Measurements from ENCODE around the gene ZNF862. TPM values are rescaled to one million over a fixed set of nuclear protein-coding genes. Genes with fewer than 3 reads are reported as not detected.

The ZNF862 gene
- total RNA-seq, 2 donors from 2014 or later = 18.4 to 40.8 TPM

DNA sequence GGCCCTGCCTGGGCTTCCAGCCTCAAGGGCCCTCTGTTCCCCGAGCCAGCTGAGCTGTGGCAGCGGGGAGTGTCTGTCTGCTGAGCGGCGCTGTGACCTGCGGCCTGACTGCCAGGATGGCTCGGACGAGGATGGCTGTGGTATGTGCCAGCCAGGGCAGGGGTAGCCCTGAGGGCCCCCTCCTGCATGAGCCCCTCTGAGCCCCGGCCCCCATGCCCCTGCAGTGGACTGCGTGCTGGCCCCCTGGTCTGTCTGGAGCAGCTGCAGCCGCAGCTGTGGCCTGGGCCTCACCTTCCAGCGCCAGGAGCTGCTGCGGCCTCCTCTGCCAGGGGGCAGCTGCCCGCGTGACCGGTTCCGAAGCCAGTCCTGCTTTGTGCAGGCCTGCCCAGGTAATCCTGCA lies 36.4 kb upstream of the ZNF862 start:
- Mint-ChIP-seq H3K4me1 (no peaks in the 10 kb centered on the region), H3K36me3 (ENCODE audit: low read depth) (no peaks in the 10 kb centered on the region), H3K9me3 (no peaks in the 10 kb centered on the region), H3K27me3 (no peaks in the 10 kb centered on the region), H3K27ac (no peak overlapping the region), H3K4me3 (no peak overlapping the region)
- ATAC-seq (replicated peaks) = no peak

DNA sequence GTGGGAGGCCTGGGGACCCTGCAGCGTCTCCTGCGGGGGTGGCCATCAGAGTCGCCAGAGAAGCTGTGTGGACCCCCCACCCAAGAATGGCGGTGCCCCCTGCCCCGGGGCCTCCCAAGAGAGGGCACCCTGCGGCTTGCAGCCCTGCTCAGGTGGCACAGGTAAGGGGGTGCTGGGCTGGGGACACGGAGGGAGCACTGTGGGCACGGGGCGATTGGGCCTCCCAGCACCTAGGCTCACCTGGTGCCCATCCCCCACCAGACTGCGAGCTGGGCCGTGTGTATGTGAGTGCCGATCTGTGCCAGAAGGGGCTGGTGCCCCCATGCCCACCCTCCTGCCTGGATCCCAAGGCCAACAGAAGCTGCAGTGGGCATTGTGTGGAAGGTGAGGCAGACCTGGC lies 35.2 kb upstream of the ZNF862 start:
- Mint-ChIP-seq H3K27ac (no peak overlapping the region), H3K27me3 (no peaks in the 10 kb centered on the region), H3K36me3 (ENCODE audit: low read depth) (no peaks in the 10 kb centered on the region), H3K9me3 (no peaks in the 10 kb centered on the region), H3K4me3 (no peak overlapping the region), H3K4me1 (no peaks in the 10 kb centered on the region)
- no peak for ATAC-seq (replicated peaks)

DNA sequence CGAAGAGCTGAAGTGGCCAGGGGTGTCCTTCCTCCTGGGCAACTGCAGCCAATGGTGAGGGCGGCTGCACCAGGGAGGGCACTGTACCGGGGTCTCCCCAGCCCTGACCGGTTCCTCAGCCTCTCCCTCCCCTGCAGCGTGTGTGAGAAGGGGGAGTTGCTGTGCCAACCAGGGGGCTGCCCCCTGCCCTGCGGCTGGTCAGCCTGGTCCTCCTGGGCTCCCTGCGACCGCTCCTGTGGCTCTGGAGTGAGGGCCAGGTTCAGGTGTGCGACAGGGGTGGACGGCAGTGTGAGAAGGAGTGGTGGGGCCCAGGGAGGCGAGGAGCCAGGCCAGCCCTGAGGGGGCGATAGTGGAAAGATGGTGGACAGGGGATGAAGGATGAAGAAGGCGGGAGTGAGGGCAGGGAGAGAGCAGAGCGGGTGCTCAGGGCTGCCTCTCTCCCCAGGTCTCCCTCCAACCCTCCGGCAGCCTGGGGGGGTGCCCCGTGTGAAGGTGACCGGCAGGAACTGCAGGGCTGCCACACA lies 34.6 kb upstream of the ZNF862 start:
- Mint-ChIP-seq H3K4me1 (no peaks in the 10 kb centered on the region), H3K36me3 (ENCODE audit: low read depth) (no peaks in the 10 kb centered on the region), H3K4me3 (no peak overlapping the region), H3K27ac (no peak overlapping the region), H3K27me3 (no peaks in the 10 kb centered on the region), H3K9me3 (no peaks in the 10 kb centered on the region)
- no peak for ATAC-seq (replicated peaks)

DNA sequence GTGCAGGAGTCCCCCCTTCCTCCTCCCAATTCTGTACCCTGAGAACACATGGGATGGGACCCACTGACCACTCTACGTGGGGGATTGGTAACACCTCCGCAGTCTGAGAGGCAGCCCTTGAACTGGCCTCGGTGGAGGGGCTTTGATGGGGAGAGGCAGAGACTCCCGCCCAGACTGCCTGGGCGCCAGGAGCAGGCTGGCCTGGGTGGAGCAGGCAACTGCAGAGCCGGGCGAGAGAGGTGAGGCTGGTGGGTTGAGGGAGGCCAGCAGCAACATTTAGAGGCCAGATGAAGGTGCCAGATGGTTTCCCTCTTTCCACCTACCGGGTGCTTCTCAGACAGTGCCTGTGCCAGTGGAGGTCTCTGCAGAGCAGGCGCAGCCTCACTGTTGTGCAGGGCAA lies 34.1 kb upstream of the ZNF862 start:
- no peak overlapping the region for H3K4me3 Mint-ChIP-seq
- H3K27ac Mint-ChIP-seq = no peak overlapping the region
- H3K9me3 Mint-ChIP-seq = no peaks in the 10 kb centered on the region
- H3K36me3 Mint-ChIP-seq (ENCODE audit: low read depth) = no peaks in the 10 kb centered on the region
- ATAC-seq (replicated peaks) = no peak
- H3K27me3 Mint-ChIP-seq = no peaks in the 10 kb centered on the region
- no peaks in the 10 kb centered on the region for H3K4me1 Mint-ChIP-seq

DNA sequence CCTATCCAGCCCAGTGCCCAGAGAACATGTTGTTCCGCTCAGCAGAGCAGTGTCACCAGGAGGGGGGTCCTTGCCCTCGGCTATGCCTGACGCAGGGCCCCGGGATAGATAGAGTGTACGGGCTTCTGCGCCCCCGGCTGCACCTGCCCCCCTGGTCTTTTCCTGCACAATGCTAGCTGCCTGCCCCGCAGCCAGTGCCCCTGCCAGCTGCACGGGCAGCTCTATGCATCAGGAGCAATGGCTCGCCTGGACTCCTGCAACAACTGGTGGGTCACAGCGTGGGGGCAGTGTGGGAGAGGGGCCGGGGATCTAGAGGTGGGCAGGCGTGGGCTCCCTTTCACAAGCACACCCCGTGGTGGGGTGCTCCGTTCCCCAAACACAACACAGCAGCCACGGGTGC lies 31.4 kb upstream of the ZNF862 start:
- Mint-ChIP-seq H3K9me3 (no peaks in the 10 kb centered on the region), H3K27ac (no peak overlapping the region), H3K36me3 (ENCODE audit: low read depth) (no peaks in the 10 kb centered on the region), H3K27me3 (no peaks in the 10 kb centered on the region), H3K4me3 (no peak overlapping the region), H3K4me1 (no peaks in the 10 kb centered on the region)
- ATAC-seq (replicated peaks) = no peak

DNA sequence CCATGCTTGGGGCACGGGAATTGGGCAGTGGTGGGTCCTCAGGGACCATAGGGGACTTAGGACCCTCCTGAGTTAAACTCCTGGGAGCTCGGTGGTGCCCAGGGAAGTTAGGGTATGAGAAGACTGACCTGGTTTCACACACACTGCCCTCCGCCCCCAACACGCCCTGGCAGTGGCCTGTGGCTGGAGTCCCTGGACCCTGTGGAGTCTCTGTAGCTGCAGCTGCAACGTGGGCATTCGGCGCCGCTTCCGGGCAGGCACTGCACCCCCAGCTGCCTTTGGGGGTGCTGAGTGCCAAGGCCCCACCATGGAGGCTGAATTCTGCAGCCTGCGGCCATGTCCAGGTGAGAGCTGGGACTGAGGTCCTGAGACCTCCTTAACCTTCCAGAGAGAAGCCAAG lies 29.9 kb upstream of the ZNF862 start:
- no peak overlapping the region for H3K27ac Mint-ChIP-seq
- no peak for ATAC-seq (replicated peaks)
- H3K4me1 Mint-ChIP-seq = no peaks in the 10 kb centered on the region
- no peaks in the 10 kb centered on the region for H3K27me3 Mint-ChIP-seq
- no peak overlapping the region for H3K4me3 Mint-ChIP-seq
- no peaks in the 10 kb centered on the region for H3K9me3 Mint-ChIP-seq
- no peaks in the 10 kb centered on the region for H3K36me3 Mint-ChIP-seq (ENCODE audit: low read depth)

DNA sequence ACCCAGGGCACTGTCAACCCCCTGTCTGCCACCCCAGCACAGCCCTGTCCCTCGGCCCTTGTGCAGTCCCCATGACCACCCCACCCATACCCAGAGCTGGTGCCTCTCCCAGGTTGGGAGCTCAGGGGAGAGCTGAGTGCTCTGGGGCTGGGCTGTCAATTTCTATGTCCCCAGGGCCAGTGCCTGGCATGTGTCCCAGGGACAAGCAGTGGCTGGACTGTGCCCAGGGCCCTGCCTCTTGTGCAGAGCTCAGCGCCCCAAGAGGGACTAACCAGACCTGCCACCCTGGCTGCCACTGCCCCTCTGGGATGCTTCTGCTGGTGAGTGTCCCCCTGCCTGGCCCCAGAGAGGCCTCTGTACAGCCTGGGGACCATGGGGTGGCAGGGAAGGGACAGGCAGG lies 29.0 kb upstream of the ZNF862 start:
- Mint-ChIP-seq H3K4me3 (no peak overlapping the region), H3K36me3 (ENCODE audit: low read depth) (no peaks in the 10 kb centered on the region), H3K27ac (no peak overlapping the region), H3K9me3 (no peaks in the 10 kb centered on the region), H3K27me3 (no peaks in the 10 kb centered on the region), H3K4me1 (no peaks in the 10 kb centered on the region)
- no peak for ATAC-seq (replicated peaks)

DNA sequence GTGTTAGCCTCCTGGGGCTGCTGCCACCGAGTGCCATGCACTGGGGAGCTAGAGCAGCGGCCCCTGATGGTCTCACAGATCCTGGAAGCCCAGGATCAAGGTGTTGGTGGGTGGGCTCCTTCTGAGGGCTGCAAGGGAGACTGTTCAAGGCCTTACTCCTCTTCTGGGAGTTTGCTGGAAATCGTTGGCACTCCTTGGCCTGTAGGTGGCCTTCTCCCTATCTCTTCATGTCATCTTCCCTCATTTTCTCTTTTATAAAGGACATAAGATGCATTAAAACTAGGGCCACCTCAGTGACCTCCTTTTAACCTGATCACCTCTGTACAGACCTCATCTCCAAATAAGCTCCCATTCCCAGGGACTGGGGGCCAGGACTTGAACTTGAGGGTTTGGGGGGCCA lies 27.0 kb upstream of the ZNF862 start:
- H3K4me3 Mint-ChIP-seq = no peak overlapping the region
- no peak overlapping the region for H3K27ac Mint-ChIP-seq
- H3K4me1 Mint-ChIP-seq = no peaks in the 10 kb centered on the region
- no peaks in the 10 kb centered on the region for H3K36me3 Mint-ChIP-seq (ENCODE audit: low read depth)
- ATAC-seq (replicated peaks) = no peak
- no peaks in the 10 kb centered on the region for H3K27me3 Mint-ChIP-seq
- H3K9me3 Mint-ChIP-seq = no peaks in the 10 kb centered on the region

DNA sequence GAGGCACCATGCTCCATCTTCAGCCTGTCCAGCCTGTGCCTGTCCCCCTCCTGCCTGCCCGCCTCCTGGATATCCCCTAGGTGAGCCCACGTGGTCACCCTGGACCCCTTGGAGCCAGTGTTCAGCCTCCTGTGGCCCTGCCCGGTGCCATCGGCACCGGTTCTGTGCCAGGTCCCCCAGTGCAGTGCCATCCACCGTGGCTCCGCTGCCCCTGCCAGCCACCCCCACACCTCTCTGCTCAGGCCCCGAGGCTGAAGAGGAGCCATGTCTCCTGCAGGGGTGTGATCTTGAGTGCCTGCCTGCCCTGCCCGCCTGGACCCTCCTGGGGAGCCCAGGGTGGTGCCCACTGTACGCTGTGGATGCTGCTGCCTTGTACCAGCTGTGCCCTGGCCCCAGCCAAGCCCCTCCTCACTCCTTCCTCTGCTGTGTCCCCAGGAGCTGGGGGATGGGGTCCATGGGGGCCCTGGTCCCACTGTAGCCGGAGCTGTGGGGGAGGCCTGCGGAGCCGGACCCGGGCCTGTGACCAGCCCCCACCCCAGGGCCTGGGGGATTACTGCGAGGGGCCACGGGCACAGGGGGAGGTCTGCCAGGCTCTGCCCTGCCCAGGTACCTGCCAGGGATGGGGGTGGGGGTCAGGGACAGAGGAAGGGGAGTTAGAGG lies 26.2 kb upstream of the ZNF862 start:
- Mint-ChIP-seq H3K9me3 (no peaks in the 10 kb centered on the region), H3K36me3 (ENCODE audit: low read depth) (no peaks in the 10 kb centered on the region), H3K4me1 (no peaks in the 10 kb centered on the region), H3K27me3 (no peaks in the 10 kb centered on the region), H3K27ac (no peak overlapping the region), H3K4me3 (no peak overlapping the region)
- ATAC-seq (replicated peaks) = no peak

DNA sequence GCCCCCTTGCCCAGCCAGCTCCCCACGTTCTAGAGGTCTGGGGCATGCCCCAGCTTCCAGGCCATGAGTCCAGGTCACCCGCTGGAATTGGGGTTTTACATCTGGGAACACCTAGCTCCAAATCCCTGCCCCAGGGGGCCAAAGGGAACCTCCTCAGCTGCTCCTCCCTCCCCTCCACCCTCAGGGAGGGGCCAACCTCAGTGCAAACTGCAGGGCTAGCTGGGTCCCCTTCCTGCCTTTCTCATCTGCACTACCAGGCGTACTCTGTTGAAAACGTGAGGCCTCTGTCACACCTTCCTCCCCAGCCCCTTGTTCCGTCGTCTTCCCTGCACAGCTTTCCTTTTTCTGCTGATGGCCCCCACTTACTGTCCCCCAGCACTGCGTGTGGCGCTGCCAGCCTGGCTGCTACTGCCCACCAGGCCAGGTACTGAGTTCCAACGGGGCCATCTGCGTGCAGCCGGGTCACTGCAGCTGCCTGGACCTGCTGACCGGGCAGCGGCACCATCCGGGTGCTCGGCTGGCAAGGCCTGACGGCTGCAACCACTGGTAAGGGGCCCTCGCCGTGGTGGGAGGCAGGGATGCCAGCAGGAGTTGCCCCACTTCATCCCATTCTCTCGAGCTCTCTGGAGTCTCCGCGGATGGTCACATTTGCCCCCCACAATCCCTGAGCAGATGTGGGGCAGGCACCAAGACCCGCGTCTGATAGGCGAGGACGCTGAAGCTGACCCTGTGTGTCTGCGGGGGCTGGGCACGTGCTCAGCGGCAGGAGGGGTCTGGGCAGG lies 24.7 kb upstream of the ZNF862 start:
- Mint-ChIP-seq H3K27ac (no peak overlapping the region), H3K4me1 (no peaks in the 10 kb centered on the region), H3K4me3 (no peak overlapping the region), H3K9me3 (no peaks in the 10 kb centered on the region), H3K27me3 (no peaks in the 10 kb centered on the region), H3K36me3 (ENCODE audit: low read depth) (no peaks in the 10 kb centered on the region)
- ATAC-seq (replicated peaks) = no peak

DNA sequence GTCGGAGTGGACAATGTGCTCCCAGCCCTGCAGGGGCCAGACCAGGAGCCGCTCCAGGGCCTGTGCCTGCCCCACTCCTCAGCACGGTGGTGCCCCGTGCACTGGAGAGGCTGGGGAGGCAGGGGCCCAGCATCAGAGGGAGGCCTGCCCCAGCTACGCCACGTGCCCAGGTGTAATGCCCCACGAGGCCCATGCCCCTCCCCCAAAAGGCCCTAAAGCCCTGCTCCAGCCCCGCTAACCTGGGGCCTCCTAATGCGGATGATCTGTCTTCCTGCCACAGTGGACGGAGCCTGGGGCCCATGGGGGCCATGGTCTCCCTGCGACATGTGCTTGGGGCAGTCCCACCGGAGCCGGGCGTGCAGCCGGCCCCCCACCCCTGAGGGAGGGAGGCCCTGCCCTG lies 23.7 kb upstream of the ZNF862 start:
- no peaks in the 10 kb centered on the region for H3K4me1 Mint-ChIP-seq

DNA sequence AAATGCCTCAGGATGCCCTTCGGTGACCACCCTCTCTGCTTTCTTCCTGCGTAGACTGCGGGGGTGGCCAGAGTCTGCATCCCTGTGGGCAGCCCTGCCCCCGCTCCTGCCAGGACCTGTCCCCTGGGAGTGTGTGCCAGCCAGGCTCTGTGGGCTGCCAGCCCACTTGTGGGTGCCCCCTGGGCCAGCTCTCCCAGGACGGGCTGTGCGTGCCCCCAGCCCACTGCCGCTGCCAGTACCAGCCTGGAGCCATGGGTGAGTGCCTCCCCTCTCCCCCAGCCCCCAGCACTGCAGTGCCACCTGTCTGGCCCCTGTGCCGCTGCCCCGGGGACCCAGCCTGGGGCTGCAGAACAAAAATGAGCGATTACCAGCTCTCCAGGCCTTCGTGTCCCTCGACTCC lies 23.1 kb upstream of the ZNF862 start:
- Mint-ChIP-seq H3K4me1 (no peaks in the 10 kb centered on the region), H3K36me3 (ENCODE audit: low read depth) (no peaks in the 10 kb centered on the region), H3K27ac (no peak overlapping the region), H3K4me3 (no peak overlapping the region), H3K27me3 (no peaks in the 10 kb centered on the region), H3K9me3 (no peaks in the 10 kb centered on the region)
- no peak for ATAC-seq (replicated peaks)

More for the DNA sequence above, 23.7 kb upstream of the ZNF862 start:
- Mint-ChIP-seq H3K27me3 (no peaks in the 10 kb centered on the region), H3K27ac (no peak overlapping the region), H3K4me3 (no peak overlapping the region), H3K36me3 (ENCODE audit: low read depth) (no peaks in the 10 kb centered on the region), H3K9me3 (no peaks in the 10 kb centered on the region)
- ATAC-seq (replicated peaks) = no peak

DNA sequence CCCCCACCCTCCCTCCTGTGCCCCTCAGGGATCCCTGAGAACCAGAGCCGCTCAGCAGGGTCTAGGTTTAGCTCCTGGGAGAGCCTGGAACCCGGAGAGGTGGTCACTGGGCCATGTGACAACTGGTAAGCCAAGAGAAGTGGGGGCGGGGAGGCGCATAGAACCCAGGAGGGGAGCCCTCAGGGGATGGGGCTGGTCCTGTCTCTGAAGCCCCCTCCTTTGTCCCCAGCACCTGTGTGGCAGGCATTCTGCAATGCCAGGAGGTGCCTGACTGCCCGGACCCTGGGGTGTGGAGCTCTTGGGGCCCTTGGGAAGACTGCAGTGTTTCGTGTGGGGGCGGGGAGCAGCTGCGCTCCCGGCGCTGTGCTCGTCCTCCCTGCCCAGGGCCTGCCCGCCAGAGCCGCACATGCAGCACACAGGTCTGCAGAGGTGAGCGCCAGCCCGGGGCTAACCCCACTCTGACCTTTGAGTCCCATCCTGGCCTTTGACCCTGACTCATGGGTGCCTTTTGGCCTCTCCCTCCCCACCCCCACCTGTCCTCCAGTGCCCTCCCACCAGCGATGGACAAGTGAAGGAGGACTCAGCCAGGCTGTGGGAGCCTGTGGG lies 22.4 kb upstream of the ZNF862 start:
- Mint-ChIP-seq H3K27me3 (no peaks in the 10 kb centered on the region), H3K4me1 (no peaks in the 10 kb centered on the region), H3K36me3 (ENCODE audit: low read depth) (no peaks in the 10 kb centered on the region), H3K4me3 (no peak overlapping the region), H3K27ac (no peak overlapping the region), H3K9me3 (no peaks in the 10 kb centered on the region)
- ATAC-seq (replicated peaks) = no peak

DNA sequence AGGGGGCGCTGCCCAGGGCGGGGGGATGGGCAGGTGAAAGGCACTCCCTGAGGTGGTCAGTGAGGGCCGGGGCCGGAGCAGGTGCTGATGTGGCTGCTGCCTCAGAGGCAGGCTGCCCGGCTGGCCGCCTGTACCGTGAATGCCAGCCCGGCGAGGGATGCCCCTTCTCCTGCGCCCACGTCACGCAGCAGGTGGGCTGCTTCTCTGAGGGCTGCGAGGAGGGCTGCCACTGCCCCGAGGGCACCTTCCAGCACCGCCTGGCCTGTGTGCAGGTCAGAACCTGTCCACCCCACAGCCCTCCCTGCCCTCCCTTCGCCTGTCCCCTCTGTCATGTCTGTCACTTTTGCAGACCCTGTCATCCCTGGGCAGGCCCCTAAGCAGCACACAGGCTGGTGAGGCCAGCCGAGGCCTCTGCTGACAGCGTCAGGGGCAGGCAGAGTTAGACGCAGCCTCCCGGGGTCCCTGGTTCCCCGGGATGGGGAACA lies 21.9 kb upstream of the ZNF862 start:
- Mint-ChIP-seq H3K36me3 (ENCODE audit: low read depth) (no peaks in the 10 kb centered on the region), H3K4me3 (no peak overlapping the region), H3K27ac (no peak overlapping the region), H3K27me3 (no peaks in the 10 kb centered on the region), H3K4me1 (no peaks in the 10 kb centered on the region), H3K9me3 (no peaks in the 10 kb centered on the region)
- ATAC-seq (replicated peaks) = no peak

DNA sequence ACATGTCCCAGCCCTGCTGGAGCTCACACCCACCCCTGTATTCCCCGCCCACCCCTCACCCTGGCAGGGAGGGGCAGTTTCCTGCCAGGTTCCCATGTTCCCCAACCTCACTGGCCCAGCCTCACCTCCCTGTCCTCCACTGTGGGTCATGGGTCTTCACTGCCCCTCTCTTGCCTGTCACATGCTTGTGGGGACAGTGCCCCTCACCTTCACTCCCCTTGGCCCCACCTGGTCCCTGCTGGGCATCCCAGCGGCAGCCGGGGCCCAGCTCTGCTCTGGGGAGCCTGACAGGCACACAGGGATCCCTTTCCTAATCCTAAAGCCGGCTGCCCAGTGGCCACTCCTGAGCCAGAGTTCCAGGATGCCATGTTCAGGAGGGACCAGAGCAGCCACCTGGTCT lies 21.4 kb upstream of the ZNF862 start:
- no peak for ATAC-seq (replicated peaks)
- Mint-ChIP-seq H3K27ac (no peak overlapping the region), H3K4me1 (no peaks in the 10 kb centered on the region), H3K27me3 (no peaks in the 10 kb centered on the region), H3K4me3 (no peak overlapping the region), H3K9me3 (no peaks in the 10 kb centered on the region), H3K36me3 (ENCODE audit: low read depth) (no peaks in the 10 kb centered on the region)

Measured in activated T-helper 17 cell treated with anti-CD3 and anti-CD28 coated beads, Interleukin-2, amount 50 U/mL, for 72 hours (primary cell).